NCI-H1048 (cell line): ENCODE measurements around the gene ST3GAL4.
"Not testable (repeated sequence)": the region's sequence is repeated elsewhere in the genome, so short reads cannot be mapped to it uniquely, and the experiment has no call there.

Experiments used
- DNase-seq: peaks from one replicate; lab custom pipeline; 2025; lab: John Stamatoyannopoulos, UW

Gene ST3GAL4

DNA sequence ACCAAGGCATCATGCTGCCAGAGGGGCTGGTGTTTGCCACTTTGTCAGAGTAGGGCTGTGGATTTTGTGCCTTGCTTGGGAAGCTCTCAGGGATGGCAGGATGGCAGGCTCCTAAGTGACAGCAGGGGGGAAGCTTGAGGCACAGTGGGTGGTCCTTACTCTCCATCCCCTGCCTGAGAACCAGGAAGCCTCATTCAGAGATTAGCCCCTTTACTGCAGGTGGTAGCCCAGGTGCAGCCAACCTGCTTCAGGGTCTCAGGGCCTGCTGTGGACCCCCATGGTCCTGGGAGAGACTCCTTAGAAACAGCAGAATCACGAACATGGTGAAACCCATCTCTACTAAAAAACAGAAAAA, 8.9 kb upstream of the ST3GAL4 start:
- no peak for DNase-seq

DNA sequence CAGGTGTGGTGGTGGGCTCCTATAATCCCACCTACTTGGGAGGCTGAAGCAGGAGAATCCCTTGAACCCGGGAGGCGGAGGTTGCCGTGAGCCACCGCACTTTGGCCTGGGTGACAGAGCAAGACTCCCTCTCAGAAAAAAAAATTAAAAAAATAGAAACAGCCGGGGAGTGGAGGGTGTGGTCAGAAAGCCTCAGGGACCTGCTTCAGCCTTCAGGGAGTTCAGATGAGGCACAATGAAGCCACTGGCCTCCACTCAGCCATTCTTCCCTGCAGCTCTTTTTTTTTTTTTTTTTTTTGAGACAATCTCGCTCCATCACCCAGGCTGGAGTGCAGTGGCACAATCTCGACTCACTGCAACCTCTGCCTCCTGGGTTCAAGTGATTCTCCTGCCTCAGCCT, 8.5 kb upstream of the ST3GAL4 start:
- not testable (repeated sequence) for DNase-seq

DNA sequence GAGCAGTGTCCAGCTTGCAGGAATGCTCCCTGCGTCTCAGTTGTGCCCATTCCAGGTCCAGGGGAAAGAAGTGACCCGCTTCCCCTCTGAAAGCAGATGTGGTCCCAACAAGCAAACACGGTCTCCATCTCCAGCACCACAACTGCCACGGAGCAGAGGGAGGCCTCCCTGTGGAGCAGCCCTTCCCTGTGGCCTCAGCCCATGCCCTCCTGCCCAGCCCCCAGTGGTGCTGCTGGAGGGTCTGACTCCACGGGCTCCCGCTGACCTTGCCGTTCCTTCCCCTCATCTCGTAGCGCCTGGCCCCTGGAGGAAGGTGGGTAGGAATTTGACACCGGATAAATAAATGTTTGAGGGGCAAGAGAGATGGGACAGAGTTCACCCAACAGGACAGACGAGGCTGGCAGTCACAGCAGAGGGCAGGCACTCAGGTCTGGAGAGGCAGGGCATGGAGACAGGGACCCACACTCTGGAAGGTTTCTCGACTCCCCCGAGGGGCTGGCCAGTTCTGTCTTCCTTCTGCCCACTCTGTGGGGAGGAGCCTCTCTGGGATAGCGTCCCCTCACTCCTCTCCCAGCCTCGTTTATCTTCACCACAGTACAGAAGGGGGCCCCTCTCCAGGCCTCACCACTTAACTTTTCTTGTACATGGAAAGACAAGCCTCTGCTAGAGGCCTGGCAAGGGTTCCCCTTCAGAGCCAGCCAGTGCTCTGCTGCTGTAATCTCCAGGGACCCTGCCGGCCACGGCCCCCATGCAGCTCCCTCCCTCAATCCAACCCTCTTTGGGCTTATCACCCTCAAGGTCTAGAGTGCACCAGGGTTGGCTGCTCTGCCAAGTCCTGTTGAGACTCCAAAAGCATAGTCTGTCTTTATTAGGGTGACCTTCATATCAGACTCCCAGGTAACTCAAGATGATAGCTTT, 7.5 kb upstream of the ST3GAL4 start:
- no peak for DNase-seq

DNA sequence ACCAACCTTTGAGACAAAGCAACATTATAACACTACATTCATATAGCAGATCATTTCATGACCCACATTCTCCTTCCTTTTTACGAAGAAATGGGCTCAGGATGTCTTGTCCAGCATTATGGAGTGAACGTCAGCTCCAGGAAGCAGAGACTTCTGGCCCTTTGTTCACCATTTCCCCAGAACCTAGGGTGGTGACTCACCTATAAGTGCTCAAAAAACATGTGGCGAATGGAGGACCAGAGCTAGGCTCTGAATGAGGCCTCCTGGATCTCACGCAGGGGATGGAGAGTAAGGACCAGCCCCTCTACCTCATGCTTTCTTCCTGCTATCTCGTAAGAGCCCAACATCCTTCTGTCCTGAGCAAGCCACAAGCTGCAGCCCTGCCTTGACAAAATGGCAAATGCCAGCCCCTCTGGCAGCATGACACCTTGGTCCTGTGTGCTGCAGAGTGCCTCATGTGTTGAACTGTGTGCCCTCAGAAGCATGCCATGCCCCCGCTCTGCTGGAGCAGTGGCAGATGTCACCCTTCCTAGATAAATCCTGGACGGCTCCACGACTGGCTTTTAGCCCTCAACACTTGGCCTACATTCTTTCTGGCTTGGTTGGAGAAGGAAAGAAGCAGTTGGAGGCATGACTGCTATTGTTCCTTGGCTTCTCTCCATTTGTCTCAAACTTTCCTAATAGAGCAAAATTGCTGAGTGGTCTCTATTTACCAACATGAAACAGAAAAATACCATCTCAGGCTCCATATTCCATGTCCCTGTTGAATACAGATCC, 6.5 kb upstream of the ST3GAL4 start:
- no peak for DNase-seq

DNA sequence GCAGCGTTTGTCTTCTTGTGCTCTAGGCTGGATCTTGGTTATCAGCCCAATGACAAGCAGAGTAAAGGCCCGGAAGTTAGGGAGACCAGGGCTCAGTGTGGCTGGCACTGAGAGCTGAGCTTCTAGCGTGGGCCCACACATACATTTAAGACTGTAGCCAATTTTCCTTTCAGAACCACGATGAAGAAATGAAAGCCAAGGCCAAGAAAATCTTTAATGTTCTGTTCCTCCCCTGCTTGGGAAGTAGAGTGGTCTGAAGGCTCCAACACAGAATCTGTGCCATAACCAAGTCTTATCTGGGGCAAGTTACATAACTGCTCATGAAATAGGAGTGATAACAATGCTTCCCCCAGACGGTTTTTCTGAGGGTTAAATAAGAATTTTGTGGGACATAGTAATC, 4.7 kb upstream of the ST3GAL4 start:
- DNase-seq: no peak

DNA sequence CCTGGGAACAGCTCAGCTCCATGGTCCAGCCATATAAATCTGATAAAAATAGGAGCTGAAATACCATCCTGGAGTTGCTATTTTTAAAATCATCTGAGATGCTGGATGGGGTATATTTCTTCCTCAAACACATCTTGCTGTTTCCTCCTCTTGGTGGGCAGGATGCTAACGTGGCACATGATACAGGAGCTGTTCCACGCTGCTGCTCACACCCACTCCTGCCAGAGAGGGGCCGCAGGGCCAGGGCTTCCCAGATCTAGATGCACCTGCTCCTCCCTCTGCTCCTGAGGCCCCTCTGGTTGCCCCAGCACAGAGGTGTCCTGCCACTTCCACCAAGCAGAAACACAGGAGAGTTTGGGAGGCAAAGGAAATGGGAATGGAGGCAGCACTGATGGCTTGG, 3.3 kb upstream of the ST3GAL4 start:
- DNase-seq: no peak

DNA sequence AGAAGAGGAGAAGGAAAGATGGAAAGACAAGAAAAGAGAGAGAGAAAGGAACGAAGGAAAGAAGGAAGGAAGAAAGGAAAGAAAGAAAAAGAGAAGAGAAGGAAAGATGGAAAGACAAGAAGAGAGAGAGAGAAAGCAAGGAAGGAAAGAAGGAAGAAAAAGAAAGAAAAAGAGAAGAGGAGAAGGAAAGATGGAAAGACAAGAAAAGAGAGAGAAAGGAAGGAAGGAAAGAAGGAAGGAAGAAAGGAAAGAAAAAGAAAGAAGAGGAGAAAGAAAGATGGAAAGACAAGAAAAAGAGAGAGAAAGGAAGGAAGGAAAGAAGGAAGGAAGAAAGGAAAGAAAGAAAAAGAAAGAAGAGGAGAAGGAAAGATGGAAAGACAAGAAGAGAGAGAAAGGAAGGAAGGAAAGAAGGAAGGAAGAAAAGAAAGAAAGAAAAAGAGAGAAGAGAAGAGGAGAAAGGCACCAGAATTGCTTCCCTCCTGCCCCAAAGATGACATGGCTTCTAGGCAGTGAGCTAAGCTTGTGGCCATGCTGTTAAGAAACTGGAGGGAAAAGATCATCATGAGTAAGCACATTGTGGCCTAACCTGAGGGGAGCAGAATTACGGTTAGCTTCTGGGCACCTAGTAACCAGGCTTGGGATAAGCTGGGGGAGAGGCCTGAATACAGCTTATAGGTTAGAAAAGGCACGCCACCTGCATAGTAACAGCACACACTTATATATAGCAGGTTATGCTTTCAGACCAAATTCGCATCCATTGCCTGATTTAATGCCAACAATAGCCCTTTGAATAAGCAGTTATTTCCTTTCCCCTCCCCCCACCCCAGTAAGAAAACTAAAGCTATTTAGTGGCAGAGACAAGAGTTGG, 2.3 kb upstream of the ST3GAL4 start:
- DNase-seq: no peak

DNA sequence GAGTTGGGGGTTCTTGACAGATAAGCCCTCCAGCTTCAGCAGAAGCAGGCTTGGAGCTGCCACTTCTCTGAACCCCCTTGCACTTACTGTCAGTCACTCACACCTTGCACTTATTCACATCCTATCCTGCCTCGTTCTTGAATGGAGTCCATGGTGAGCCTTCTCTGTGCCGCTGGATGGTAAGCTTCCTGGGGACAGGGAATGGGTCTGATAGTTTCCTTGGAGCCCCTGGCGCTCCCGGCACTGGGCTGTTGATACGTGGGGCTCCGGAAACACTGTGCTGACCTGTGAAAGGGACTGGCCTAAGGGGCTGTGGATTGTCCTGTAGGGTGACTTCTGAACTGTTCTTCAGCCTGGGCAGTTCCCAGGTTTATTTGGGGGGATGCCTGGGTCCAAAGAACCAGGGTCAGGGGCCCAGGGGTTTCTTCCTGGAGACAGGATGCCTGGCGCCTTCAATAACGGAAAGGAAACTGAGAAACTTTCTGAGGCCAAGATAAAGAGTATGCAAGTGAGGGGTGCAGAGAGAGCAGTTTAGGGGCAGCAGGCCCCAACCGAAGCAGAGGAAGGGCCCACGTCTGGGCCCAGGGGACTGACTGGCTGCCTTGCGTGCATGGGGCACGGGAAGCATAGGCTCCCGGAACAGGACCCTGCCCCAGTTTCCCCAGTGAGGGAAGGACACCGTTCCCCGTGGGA, 709 bp upstream of the ST3GAL4 start:
- no peak for DNase-seq

DNA sequence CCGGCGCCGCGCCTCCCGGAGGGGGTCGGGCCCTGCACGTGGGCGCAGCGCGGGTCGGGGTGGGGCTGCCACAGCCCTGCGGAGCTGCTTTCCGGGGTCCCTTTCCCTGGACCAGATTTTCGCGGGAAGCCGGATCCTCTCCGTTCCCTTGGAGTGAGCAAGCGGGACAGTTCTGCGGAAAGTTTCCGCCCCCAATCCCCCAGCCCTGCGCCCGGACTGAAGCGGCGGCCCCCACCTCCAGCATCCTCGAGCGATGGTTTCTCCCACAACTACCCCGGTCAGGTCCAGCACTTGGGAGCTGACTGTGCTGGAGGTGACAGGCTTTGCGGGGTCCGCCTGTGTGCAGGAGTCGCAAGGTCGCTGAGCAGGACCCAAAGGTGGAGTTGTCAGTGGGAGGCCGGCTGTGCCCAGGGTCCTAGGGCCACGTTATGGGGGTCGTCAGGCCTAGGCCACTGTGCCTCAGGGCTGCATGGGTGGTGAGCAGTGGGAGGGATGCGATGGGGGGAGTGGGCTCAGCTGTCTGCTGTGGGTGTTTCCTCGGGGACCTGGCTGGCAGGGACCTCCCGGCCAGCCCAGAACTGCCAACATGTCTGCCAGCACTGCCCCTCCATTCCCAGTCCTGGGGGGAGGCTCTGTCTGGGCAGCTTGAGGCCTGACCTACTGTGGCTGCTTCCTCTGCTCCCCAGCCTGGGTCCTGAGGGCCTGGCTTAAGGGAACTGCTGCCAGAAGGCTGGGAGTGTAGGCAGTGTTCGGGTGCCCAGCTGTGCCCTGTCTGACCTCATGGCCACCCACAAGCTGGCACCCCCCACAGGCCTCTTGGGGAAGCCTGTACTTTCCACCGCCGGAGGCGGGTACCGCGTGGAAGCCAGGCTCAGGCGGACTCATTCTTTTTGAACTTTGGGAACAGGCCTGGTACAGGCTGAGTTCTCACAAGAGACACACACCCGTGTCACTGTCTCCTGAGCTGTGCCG, 726 bp downstream of the ST3GAL4 start:
- no peak for DNase-seq

DNA sequence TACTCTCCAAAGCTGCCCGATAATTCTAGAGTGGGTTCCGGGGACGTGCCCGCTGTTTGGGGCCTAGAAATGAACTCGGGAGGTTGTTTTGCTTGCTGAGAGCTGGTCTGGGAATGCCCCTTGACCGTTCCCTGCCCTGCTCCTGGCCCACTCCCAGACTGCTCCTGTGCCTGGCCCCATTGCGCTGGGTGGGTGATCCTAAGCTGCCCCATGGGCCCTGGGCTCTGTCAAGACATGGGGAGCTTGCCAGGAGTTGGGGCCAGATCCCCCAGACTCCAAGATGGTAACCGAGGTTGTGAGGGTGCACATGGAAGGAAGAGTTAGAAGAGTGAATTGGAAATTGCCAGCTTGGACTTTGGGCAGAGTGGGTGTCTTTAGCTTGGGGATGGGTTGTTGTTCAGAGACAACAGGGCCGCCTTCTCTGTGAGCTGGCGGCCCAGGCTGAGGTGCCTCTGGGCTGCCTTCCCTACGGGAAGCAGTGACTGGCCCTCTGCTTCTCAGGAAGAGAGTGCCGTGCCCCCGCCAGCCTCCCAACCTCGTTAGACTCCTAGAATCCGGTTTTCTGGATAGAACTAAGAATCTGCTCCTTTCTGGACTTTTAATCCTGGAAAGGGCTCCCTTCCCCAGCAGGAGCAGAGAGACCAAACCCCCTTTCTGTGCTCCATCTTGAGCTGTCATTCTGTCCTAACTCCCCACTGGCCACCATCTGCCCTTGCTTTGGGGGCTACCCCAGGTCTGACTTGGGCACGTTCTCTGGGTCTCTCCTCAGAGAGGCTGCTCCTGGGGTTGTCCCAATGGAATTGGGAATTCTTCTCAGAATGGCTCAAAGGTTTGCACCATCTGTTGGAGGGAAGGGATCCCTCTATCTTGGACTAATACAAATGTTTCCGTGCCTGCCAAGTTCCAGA, 1.8 kb downstream of the ST3GAL4 start:
- no peak for DNase-seq

DNA sequence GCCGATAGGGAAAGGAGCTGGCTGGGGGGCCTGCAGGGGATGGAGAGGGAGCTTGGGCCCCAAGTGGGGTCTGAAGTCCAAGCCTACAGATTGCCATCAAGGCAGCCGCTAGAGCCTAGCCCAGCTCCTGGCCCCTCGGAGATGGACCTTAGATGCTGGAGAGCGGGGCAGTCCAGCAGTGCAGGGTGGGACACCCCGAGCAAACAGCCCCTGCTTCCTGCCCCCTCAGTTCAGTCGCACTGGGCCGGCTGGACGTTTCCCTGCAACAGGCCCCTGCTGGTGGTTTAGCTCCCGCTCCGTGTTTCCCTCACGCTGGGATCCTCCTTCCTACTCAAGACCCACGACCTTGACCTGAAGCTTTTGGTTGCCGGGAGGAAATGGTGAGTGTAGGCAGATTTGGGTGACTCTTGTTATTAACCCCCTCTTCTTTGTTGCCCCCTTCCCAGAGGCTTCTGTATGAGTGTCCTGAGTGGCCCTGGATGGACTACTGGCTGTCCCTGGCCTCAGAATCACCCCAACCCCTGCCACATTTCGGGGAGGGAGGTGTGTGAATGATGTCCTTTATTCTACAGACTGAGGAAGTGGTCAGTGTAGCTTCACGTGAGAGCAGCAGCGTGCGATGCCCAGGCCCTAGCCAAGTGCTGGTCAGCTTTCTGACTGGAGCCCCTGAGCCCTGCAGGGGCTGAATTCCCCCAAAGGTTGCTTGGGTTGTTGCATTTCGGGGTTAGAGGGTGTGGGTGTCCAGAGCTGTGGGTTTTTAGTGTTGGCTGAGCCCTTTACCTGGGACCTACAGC, 2.7 kb downstream of the ST3GAL4 start:
- no peak for DNase-seq

DNA sequence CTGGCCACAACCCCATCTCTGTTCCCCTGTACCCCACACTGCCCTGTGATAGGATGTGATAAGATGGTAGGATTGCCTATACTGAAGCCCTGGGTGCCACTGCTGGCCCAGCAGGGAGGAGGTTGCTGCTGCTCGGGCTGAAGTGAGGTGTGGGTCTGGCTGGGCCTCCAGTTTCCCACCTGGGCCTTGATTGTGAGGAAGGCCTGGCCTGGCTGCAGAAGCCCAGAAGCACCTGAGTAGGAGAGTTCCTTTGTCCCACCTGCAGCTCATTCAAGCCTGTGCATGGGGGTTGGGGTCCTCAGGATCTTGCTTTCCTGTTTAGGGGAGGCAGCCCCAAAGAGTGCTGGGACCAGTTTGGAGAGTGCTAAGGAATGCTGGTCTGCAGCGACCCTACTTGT, 3.3 kb downstream of the ST3GAL4 start:
- no peak for DNase-seq

DNA sequence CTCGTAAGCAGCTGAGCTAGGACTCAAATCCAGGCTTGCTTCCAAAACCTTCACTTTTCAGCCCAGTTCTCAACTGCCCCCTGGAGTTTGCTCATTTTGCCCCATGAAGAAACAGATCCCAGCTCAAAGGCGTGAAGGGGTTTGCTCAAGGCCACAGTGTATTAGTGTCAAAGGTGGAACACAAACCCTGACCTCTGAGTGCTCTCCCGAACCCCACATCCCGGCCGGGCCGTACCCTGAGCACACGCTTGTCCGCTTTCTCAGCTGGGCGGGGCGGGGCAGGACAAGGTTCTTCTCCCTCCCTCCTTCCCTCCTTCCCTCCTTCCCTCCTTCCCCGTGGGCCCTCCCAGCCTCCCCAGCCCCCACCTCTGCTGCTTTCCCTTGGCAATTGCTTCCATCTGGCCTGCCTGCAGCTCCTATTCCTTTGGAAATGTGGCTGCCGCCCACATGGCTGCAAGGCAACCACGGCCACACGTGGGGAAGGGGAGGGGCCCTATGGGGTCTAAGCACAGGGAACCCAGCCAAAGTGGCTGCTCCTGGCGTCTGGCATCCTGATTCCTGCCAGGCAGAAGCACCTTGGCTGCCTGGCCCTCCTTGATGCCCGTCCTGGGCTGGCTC, 4.1 kb downstream of the ST3GAL4 start:
- no peak for DNase-seq

DNA sequence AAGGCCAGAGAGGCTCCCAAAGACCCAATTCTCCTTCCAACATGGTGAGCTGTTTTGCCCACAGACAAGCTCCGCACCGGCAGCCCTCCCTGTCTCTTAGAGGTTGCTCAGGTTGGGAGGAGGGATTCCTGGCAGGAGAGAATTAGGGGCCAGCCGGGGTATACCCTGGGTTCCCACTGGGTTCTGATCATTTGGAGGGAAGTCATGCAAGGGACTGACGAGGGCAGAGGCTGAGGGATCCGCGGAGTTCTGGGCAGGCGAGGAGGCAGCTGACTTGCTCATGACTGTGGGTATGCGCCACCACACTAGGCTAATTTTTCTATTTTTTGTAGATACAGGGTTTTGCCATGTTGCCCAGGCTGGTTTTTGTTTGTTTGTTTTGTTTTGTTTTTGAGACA, 4.6 kb downstream of the ST3GAL4 start:
- no peak for DNase-seq

DNA sequence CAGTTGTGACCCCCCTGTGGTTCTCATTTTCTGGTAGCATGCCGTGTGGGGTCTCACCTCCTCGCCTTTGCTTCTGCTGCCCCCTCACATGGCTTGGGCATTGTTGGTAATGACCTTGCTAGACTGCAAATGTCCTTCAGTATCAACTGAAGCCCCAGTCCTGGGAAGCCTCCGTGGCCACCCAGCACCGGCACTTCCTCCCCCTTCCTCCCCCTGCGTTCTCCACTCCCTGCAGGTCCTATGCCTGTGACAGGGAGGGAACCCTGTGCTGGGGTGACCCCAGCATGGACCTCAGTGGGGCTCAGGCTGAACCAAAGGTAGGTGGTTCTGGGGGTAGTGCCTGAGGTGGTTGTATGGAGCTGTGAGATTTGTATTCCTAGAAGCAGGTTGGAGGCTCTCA, 5.9 kb downstream of the ST3GAL4 start:
- no peak for DNase-seq

DNA sequence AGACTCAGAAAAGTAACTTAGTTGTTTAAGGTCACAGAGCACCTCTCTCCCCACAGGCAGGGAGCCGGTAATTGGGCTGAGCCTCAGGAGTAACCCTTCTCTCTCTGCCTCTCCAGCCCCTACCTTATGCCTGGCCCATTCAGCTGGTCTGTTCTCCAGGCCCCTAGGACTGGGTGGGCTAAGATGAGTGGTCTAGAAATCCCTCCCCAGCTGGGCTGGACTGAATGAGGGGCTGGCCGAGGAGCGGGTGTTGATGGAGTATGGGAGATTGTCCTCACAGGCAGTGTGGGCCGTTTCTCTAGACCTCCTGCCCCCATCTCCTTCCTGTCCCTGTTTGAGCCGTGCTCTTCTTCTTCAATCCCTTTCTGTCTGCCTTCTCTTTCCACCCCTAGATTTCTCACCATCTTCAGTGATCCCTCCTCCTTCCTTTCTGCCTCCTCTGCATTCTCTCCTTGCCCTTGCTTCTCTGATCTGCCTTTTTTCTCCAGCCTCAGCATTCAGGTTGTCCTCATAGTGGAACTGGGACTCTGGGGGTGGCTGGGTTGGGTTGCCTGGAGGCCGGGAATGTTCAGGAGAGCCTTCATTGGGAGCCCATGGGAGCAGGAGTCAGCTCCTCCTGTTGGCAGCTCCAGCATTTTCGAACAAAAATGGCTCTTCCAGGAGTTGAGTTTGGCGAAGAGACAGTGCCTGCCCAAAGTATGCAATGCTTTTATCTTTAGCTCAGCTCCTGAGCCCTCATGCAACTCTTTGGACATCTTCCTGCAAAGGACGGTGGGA, 7.6 kb downstream of the ST3GAL4 start:
- no peak for DNase-seq

DNA sequence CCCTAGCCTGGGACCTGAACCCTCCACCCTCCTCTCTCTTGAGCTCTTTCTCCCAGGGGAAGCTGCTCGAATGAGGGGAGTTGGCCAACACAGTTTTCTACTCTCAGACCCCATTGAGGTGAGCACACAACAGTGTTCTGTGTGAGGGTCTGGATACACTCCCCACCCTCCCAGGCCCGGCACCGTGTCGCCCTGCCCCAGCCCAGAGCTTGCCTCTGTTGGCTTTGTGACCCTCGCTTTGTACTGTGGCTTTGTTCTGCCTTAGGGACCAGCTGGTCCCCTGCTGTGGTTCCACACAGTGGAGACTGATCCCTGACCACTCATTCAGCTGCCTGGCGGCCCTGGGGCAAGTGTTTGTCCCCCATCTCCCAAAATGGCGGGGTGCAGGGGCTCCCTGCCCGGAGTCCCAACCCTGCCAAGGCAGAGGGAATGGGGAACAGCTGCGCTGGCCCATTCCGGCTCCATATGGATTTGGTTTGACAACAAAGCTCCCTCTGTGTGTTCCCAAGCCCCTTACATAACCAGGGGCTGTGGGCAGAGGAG, 8.3 kb downstream of the ST3GAL4 start:
- no peak for DNase-seq
